Measurements from ENCODE around the gene NAA80.
A peak's percentile ranks its signal among the peaks of the same experiment; 100 is the strongest.

Gene NAA80

GRCh38 chr3:50256978-50257890 is 42.0 kb downstream of the NAA80 start:
- DNase-seq (ENCODE audit: low read depth) = no peak

GRCh38 chr3:50255251-50255615 is 44.0 kb downstream of the NAA80 start:
- no peak for DNase-seq (ENCODE audit: low read depth)

DNA sequence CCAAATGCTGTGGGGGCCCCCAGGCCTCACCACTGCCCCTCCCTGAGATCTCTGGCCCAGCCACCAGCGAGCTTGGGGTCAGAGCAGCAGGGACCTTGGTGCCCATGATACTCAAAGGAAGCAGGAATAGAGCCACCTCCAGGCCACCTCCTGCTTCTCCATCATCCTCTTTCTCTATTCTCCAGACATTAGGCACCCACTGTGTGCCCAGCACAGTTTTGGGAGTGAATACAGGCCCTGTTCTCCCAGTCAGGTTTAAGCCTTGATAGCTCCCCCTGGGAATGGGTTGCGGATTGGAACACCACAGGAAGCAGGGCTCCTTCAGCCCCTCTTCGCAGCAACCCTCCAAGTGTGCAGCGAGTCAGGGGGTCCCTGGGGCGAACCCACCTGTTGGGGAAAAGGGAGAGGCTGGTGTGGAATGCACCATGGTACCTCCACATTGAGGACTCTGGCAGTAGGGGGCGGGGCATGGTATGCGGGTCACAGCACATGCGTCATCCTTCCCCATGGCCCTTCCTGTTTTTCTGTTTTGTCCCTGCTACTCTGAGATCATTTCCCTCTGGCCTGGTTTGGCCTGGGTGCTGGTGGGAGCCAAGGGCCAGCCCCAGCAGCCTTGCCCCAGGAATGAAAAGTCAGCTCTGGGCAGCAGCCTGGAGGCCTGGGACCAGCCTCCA is 44.5 kb downstream of the NAA80 start:
- DNase-seq (ENCODE audit: low read depth) = no peak

DNA sequence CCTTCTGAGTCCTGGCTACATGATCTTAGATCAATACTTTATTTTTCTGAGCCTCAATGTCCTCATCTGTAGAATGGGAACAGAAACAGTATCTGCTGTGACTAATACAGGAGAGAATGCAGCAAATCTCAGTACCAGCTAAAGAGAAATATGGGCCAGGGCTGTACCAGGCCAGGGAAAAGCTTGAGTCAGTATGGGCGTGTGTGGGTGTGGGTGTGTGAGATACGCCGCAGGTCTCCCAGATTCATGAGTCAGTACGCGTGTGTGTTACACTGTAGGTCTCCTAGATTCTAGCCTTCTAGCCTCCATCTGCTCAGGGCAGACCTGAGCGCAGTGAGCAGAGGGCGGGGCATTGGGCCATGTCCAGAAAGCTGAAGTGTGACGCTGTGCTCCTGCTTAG is 48.0 kb downstream of the NAA80 start:
- DNase-seq (ENCODE audit: low read depth) = no peak

DNA sequence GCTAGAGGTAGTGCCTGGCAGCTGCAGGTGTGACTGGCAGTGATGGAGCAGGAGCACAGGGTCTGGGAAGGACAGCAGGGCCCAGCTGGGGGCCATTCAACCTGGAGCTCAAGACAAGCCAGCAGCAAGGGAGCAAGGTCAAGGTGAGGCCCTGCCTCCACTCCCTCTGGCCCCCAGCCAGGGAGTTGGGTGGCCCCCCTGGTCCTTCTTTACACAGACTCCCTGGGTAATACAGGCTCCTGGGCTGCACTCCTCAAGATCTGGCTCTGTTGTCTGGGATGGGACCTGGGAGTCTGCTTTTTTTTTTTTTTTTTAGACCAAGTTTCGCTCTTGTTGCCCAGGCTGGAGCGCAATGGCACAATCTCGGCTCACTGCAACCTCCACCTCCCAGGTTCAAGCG is 48.7 kb downstream of the NAA80 start:
- DNase-seq (ENCODE audit: low read depth) = no peak

- DNase-seq (ENCODE audit: low read depth) = no peak
These were observed 49.7 kb downstream of the NAA80 start for GRCh38 chr3:50249457-50249856.

DNA sequence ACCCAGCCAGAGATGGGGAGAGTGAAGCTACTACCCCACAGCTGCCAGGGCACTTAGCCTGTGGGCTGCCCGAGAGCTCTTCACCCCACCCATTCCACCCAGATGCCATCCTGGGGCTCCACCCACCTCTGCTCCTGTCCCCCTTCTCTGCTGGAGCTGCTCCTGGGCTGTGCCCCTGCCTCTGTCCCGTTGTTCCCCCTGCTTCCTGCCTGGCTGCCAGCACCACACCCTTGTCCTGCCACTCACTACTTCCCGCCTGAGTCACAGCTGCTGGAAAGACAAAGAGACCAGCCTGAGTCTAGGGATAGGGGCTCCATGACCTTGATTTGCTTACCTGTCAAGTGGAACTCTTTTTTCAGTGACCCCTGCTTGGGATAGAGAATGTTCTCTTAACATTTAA is 50.8 kb downstream of the NAA80 start:
- DNase-seq (ENCODE audit: low read depth) = no peak

- DNase-seq (ENCODE audit: low read depth) = peak; percentile 79
These were observed 52.7 kb downstream of the NAA80 start for GRCh38 chr3:50246517-50246954.

Measured in activated gamma-delta T cell treated with anti-CD3 and anti-CD28 coated beads, Interleukin-2, amount 50 U/mL, for 16 hours (primary cell).